GM10847 (cell line): Measurements from ENCODE around the gene PTPRH.

Experiments used
- POLR2A ChIP-seq: IDR thresholded peaks from 2 replicates; pipeline ENCODE4 v1.6.1; 2011; ENCODE audit not compliant: insufficient read length; ENCODE audit errors: extremely low read depth

PTPRH gene

GRCh38 chr19:55223291-55224037 lies 14.2 kb upstream of the PTPRH start:
- TF ChIP-seq POLR2A = no peak

GRCh38 chr19:55220525-55220924 lies 11.2 kb upstream of the PTPRH start:
- TF ChIP-seq POLR2A = no peak

- TF ChIP-seq POLR2A = no peak
Measured at GRCh38 chr19:55216461-55217198, 7.3 kb upstream of the PTPRH start.

GRCh38 chr19:55213547-55213946 lies 4.2 kb upstream of the PTPRH start:
- no peak for TF ChIP-seq POLR2A

- TF ChIP-seq POLR2A = no peak
Measured at GRCh38 chr19:55212447-55212846, 3.1 kb upstream of the PTPRH start.

- TF ChIP-seq POLR2A = no peak
Measured at GRCh38 chr19:55209693-55210472, 582 bp upstream of the PTPRH start.

- TF ChIP-seq POLR2A = no peak
Measured at GRCh38 chr19:55206664-55207500, 2.4 kb downstream of the PTPRH start.

GRCh38 chr19:55199620-55200204 lies 9.6 kb downstream of the PTPRH start:
- TF ChIP-seq POLR2A = no peak

GRCh38 chr19:55198651-55199050 lies 10.7 kb downstream of the PTPRH start:
- TF ChIP-seq POLR2A = no peak

GRCh38 chr19:55197528-55197927 lies 11.8 kb downstream of the PTPRH start:
- TF ChIP-seq POLR2A = no peak

GRCh38 chr19:55196803-55197202 lies 12.5 kb downstream of the PTPRH start:
- no peak for TF ChIP-seq POLR2A

- no peak for TF ChIP-seq POLR2A
Measured at GRCh38 chr19:55193481-55193880, 15.8 kb downstream of the PTPRH start.

- no peak for TF ChIP-seq POLR2A
Measured at GRCh38 chr19:55189403-55189835, 19.9 kb downstream of the PTPRH start.

GRCh38 chr19:55188625-55189024 lies 20.7 kb downstream of the PTPRH start:
- no peak for TF ChIP-seq POLR2A
